GM23338 (cell line): ENCODE data around the gene FAM171A2.

Experiments
- CREB1 ChIP-seq: fragments of 250-450 bp; sonication (Bioruptor Pico); IDR thresholded peaks from 2 replicates; pipeline ENCODE4 v1.5.0; 2020; ENCODE audit warnings: low read depth, mild to moderate bottlenecking, moderate library complexity
- EZH2 ChIP-seq: fragments of 200-600 bp; sonication (generic); IDR thresholded peaks from one replicate; pipeline ENCODE4 v1.8.0; 2017; ENCODE audit warnings: antibody characterized with exemption, mild to moderate bottlenecking, low read depth; ENCODE audit not compliant: unreplicated experiment
- POLR2AphosphoS5 ChIP-seq: IDR thresholded peaks from 2 replicates; pipeline ENCODE4 v1.6.1; 2016; ENCODE audit warnings: antibody characterized with exemption, low read depth
- TF ChIP-seq, protein P1 (sequence below), 2 experiments: fragments of 200-600 bp in 1 of 2; sonication (generic) in 1 of 2; conservative IDR thresholded peaks; 2 replicates each; pipeline versions ENCODE4 v1.5.1 to v1.6.1; 2016 to 2017; ENCODE audit warnings: antibody characterized with exemption in 2 of 2, low read depth in 2 of 2, mild to moderate bottlenecking in 2 of 2, moderate library complexity in 1 of 2

DNA sequence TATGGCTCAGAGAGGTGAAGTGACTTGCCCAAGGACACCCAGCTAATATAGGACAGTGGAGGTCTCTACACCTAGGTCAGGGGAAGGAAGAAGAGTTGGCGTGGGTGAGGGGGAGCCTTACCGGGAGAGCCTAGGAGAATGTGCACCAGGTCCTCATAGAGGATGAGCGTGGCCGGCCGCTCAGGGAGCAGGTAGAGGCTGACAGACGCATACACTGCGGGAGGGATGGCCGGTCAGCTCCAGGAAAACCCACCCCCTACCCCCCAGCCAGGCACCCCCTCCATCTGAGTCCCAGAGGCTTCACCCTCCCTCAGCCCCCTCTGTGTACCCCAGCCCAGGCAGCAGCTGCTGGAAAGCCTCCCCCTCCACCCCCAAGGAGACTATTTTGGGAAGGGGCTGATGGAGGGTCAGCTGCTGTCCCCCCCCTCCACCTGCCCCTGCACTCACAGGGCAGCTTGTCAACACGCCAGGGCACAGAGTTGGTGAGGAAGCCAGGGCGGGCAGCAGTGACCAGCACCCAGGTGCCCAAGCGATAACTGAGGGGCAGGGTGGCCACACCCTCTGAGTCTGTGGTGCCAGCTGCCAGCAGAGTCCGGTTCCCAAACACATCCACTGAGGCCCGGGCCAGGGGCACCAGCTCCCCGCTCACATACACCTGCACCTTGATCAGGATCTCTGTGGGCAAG, 4.1 kb downstream of the FAM171A2 start:
- TF ChIP-seq, protein P1, sequence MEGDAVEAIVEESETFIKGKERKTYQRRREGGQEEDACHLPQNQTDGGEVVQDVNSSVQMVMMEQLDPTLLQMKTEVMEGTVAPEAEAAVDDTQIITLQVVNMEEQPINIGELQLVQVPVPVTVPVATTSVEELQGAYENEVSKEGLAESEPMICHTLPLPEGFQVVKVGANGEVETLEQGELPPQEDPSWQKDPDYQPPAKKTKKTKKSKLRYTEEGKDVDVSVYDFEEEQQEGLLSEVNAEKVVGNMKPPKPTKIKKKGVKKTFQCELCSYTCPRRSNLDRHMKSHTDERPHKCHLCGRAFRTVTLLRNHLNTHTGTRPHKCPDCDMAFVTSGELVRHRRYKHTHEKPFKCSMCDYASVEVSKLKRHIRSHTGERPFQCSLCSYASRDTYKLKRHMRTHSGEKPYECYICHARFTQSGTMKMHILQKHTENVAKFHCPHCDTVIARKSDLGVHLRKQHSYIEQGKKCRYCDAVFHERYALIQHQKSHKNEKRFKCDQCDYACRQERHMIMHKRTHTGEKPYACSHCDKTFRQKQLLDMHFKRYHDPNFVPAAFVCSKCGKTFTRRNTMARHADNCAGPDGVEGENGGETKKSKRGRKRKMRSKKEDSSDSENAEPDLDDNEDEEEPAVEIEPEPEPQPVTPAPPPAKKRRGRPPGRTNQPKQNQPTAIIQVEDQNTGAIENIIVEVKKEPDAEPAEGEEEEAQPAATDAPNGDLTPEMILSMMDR (conservative IDR thresholded peaks at IDR 0.05; ENCODE audit: low read depth in 2 of 2), result no peak
- TF ChIP-seq POLR2AphosphoS5 (no peak), EZH2 (no peak), CREB1 (no peak)
